Keratinocyte (primary cell): ENCODE results near the gene RACGAP1. TPM values are rescaled to one million over a fixed set of nuclear protein-coding genes. Genes with fewer than 3 reads are reported as not detected.

Source experiments
- DNase-seq: peaks from one replicate; pipeline ENCODE4 v3.0.0-alpha.2; 2011; ENCODE audit warnings: low read depth, missing footprints, low spot score
- FAIRE-seq: peaks from 2 replicates; lab custom pipeline; 2011; peaks lifted over from hg19 to GRCh38; lab: Jason Lieb, UNC
- H2AFZ ChIP-seq: 2 replicates; pipeline ENCODE4 v1.6.0; 2012; ENCODE audit warnings: low read length, control low read depth, inconsistent platforms; ENCODE audit not compliant: control insufficient read depth
- H3K27ac ChIP-seq: 2 replicates; pipeline ENCODE4 v1.5.1; 2011; ENCODE audit warnings: low read length; ENCODE audit not compliant: control insufficient read depth, insufficient read depth
- H3K27me3 ChIP-seq: 3 replicates; pipeline ENCODE4 v1.6.0; 2011; ENCODE audit warnings: low read length; ENCODE audit not compliant: control insufficient read depth, insufficient read depth; ENCODE audit errors: extremely low read depth
- H3K36me3 ChIP-seq, 2 experiments: 2 replicates in 1 of 2; 3 replicates in 1 of 2; pipeline ENCODE4 v1.5.1; 2011; ENCODE audit warnings: low read length in 2 of 2, mild to moderate bottlenecking in 1 of 2; ENCODE audit not compliant: control insufficient read depth in 2 of 2, insufficient read depth in 2 of 2; ENCODE audit errors: extremely low read depth in 1 of 2
- H3K4me1 ChIP-seq: 3 replicates; pipeline ENCODE4 v1.5.1; 2011; ENCODE audit warnings: low read length; ENCODE audit not compliant: control insufficient read depth, insufficient read depth; ENCODE audit errors: extremely low read depth
- H3K4me2 ChIP-seq: 3 replicates; pipeline ENCODE4 v1.6.0; 2011; ENCODE audit warnings: low read depth, low read length; ENCODE audit not compliant: control insufficient read depth, insufficient read depth; ENCODE audit errors: extremely low read depth
- H3K4me3 ChIP-seq, 3 experiments: fragments of 200-600 bp in 1 of 3; sonication (generic) in 1 of 3; 2 replicates in 2 of 3; 3 replicates in 1 of 3; pipeline ENCODE4 v1.5.1; 2011 to 2016; ENCODE audit warnings: low read length in 3 of 3, mild to moderate bottlenecking in 3 of 3, control low read depth in 2 of 3, inconsistent platforms in 1 of 3, low read depth in 1 of 3, mixed read lengths in 1 of 3, mixed run types in 1 of 3, moderate library complexity in 1 of 3; ENCODE audit not compliant: control insufficient read depth in 2 of 3, insufficient read depth in 2 of 3; ENCODE audit errors: extremely low read depth in 1 of 3
- H3K79me2 ChIP-seq: 2 replicates; pipeline ENCODE4 v1.6.0; 2012; ENCODE audit warnings: low read length; ENCODE audit not compliant: control insufficient read depth, insufficient read depth
- H3K9ac ChIP-seq: 3 replicates; pipeline ENCODE4 v1.6.0; 2011; ENCODE audit warnings: low read length; ENCODE audit not compliant: control insufficient read depth, insufficient read depth; ENCODE audit errors: extremely low read depth
- H3K9me1 ChIP-seq: 3 replicates; pipeline ENCODE4 v1.6.0; 2011; ENCODE audit warnings: low read length; ENCODE audit not compliant: control insufficient read depth, insufficient read depth; ENCODE audit errors: extremely low read depth
- H3K9me3 ChIP-seq: 2 replicates; pipeline ENCODE4 v1.5.1; 2012; ENCODE audit warnings: low read depth, low read length; ENCODE audit not compliant: control insufficient read depth
- H4K20me1 ChIP-seq: 3 replicates; pipeline ENCODE4 v1.6.0; 2011; ENCODE audit warnings: low read length; ENCODE audit not compliant: control insufficient read depth, insufficient read depth; ENCODE audit errors: extremely low read depth
- EZH2 ChIP-seq: IDR thresholded peaks from one replicate; pipeline ENCODE4 v1.6.1; 2012; ENCODE audit warnings: inconsistent platforms, mild to moderate bottlenecking, low read length, moderate library complexity
- dilution Hi-C: fragments of 300-500 bp; cut with MboI; formaldehyde crosslinking; loops from one replicate; pipeline ENCODE4 v1.7.0; 2020; ENCODE audit warnings: low sequenced_read_pairs; ENCODE audit not compliant: extremely low pct_ligation_motif_present
- polyA plus RNA-seq, 5 experiments: library from polyadenylated mRNA; depleted of rRNA in 3 of 5; stranded (reverse) in 3 of 5; stranded (forward) in 1 of 5; unstranded in 1 of 5; fragments of >200 nt; gene quantifications; 1 replicate in 1 of 5; 2 replicates in 3 of 5; 3 replicates in 1 of 5; pipeline versions ENCODE4 v1.2.1 to v1.2.3, GENCODE V29; 2011 to 2012; ENCODE audit warnings: missing spikeins in 2 of 5, low read depth in 1 of 5, low replicate concordance in 1 of 5
- TF ChIP-seq, protein P1 (sequence below), 3 experiments: IDR thresholded peaks in 1 of 3; conservative IDR thresholded peaks in 1 of 3; optimal IDR thresholded peaks in 1 of 3; 2 replicates in 2 of 3; 3 replicates in 1 of 3; pipeline versions ENCODE3 to v1.5.1; 2011; ENCODE audit warnings: low read length in 3 of 3, mild to moderate bottlenecking in 3 of 3, moderate library complexity in 2 of 3, control low read depth in 1 of 3, inconsistent platforms in 1 of 3; ENCODE audit not compliant: insufficient read depth in 2 of 3; ENCODE audit errors: extremely low read depth in 1 of 3

RACGAP1 gene
- polyA plus RNA-seq, 1 donor (not counting 4 experiments of a cell fraction or from before 2014, with no cell fraction given), result 57.1 TPM

- no peaks in the 10 kb centered on the region for H3K27me3 ChIP-seq
- no peaks in the 10 kb centered on the region for H4K20me1 ChIP-seq
- no peak overlapping the region for H3K4me3 ChIP-seq
- peaks cover 9% of the 10 kb centered on the region for H3K4me1 ChIP-seq
- no peak overlapping the region for H3K4me2 ChIP-seq
- no peak overlapping the region for H2AFZ ChIP-seq
- DNase-seq (no peak), FAIRE-seq (no peak)
- H3K27ac ChIP-seq, result no peak overlapping the region
- H3K79me2 ChIP-seq, result no peaks in the 10 kb centered on the region
- H3K36me3 ChIP-seq, result no peaks in the 10 kb centered on the region
- TF ChIP-seq, protein P1, sequence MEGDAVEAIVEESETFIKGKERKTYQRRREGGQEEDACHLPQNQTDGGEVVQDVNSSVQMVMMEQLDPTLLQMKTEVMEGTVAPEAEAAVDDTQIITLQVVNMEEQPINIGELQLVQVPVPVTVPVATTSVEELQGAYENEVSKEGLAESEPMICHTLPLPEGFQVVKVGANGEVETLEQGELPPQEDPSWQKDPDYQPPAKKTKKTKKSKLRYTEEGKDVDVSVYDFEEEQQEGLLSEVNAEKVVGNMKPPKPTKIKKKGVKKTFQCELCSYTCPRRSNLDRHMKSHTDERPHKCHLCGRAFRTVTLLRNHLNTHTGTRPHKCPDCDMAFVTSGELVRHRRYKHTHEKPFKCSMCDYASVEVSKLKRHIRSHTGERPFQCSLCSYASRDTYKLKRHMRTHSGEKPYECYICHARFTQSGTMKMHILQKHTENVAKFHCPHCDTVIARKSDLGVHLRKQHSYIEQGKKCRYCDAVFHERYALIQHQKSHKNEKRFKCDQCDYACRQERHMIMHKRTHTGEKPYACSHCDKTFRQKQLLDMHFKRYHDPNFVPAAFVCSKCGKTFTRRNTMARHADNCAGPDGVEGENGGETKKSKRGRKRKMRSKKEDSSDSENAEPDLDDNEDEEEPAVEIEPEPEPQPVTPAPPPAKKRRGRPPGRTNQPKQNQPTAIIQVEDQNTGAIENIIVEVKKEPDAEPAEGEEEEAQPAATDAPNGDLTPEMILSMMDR (optimal IDR thresholded peaks at IDR 0.05 in 1 of 3, IDR thresholded peaks at IDR 0.05 in 1 of 3, conservative IDR thresholded peaks at IDR 0.05 in 1 of 3; ENCODE audit: extremely low read depth in 1 of 3, insufficient read depth in 2 of 3, low read length in 3 of 3), result no peak
- TF ChIP-seq EZH2, result no peak
- no peaks in the 10 kb centered on the region for H3K9me1 ChIP-seq
- dilution Hi-C loops, result no loop called here
- no peak overlapping the region for H3K9ac ChIP-seq
- H3K9me3 ChIP-seq, result no peaks in the 10 kb centered on the region
These were observed 16.7 kb upstream of the RACGAP1 start for GRCh38 chr12:50041962-50042361.

- Histone ChIP-seq H3K4me1 (peaks cover 9% of the 10 kb centered on the region), H4K20me1 (no peaks in the 10 kb centered on the region), H2AFZ (no peak overlapping the region), H3K9me1 (no peaks in the 10 kb centered on the region), H3K79me2 (no peaks in the 10 kb centered on the region), H3K27ac (no peak overlapping the region), H3K4me2 (no peak overlapping the region), H3K27me3 (no peaks in the 10 kb centered on the region), H3K9ac (no peak overlapping the region), H3K36me3 (no peaks in the 10 kb centered on the region), H3K9me3 (no peaks in the 10 kb centered on the region), H3K4me3 (no peak overlapping the region)
- FAIRE-seq (no peak), DNase-seq (no peak)
- TF ChIP-seq, protein P1 (optimal IDR thresholded peaks at IDR 0.05 in 1 of 3, IDR thresholded peaks at IDR 0.05 in 1 of 3, conservative IDR thresholded peaks at IDR 0.05 in 1 of 3; ENCODE audit: extremely low read depth in 1 of 3, insufficient read depth in 2 of 3, low read length in 3 of 3), result no peak
- no peak for TF ChIP-seq EZH2
- dilution Hi-C loops, result no loop called here
These were observed 16.0 kb upstream of the RACGAP1 start for GRCh38 chr12:50041062-50041860.
